NCI-H1417 (cell line): ENCODE data around the gene GALK1.

Experiments used
- DNase-seq, 3 experiments: peaks; one replicate each; lab custom pipeline; 2025; lab: John Stamatoyannopoulos, UW

Gene GALK1

DNA sequence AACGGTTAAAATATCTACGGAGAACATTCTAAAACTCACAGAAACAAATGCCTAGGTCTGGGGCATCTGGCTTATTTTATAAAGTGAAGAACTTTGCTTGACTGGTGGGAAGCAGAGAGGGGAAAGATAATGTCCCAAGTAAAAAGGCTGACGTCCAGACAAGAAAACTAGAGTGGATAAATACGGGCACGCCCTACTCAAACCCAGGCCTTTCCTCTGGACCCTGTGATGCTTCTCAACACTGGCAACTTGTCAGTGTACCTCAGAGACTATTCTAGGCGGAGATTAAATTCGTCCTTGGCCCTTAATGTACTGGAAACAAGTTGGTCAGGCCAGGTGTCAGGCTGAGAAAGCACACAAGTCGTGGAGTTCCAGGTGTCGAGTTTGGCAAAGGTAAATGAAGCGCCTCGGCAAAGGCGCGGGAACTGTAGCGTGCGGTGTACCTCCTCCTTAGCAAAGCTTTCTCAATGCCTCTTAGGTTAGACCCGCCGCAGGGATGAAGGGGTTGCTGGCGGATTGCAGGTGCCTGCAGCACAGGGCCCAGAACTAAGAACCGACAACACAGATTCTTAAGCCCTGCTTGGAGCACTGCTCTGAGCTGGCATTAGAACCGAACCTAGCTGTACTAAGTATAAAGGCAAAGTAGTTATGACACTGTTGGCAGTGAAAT, 18.9 kb upstream of the GALK1 start:
- DNase-seq: peak in 1 of 3 experiments; percentile 48

- DNase-seq: peak in 2 of 3 experiments; percentile 22 to 70
Observed at GRCh38 chr17:75783069-75783783, 18.2 kb upstream of the GALK1 start.

- no peak for DNase-seq
Observed at GRCh38 chr17:75779987-75780889, 15.2 kb upstream of the GALK1 start.

- DNase-seq: peak; percentile 98 to 100 (median 99)
Observed at GRCh38 chr17:75779250-75779986, 14.4 kb upstream of the GALK1 start.

GRCh38 chr17:75778861-75779249, 13.9 kb upstream of the GALK1 start:
- peak in 2 of 3 experiments; percentile 38 to 84 for DNase-seq

DNA sequence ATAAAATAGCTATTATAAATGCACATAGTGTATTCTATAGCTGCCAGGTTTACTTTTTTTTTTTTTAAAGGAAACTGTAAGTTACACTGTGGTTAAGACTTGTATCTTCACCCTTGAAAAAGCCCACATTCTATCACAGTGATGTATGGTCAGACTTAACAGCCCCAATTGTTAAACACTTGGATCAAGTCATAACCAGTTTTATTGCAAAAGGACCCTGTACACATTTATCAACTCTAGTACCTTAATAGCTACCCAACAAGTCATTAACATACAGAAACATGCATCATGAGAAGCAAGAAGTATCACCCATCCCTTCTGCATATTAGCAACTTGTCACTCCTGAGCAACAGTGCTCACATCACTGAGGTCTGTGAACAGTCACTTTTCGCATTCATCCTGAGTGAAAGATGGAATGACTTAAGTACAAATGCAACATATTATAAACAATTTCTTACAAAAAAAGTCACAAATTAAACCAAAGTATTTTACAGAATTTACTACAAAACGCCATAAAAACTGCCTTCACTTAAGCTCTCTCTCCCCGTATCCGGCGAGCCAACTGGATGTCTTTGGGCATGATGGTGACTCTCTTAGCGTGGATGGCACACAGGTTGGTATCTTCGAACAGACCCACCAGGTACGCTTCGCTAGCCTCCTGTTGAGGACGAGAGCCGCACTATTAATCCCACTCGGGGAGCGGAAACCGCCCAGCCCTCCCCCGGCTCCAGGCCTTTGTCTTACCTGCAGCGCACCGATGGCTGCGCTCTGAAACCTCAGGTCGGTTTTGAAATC, 13.3 kb upstream of the GALK1 start:
- peak in 1 of 3 experiments; percentile 61 for DNase-seq

GRCh38 chr17:75777296-75777922, 12.4 kb upstream of the GALK1 start:
- DNase-seq: no peak

- DNase-seq: peak in 1 of 3 experiments; percentile 28
Observed at GRCh38 chr17:75776386-75777295, 11.6 kb upstream of the GALK1 start.

- peak in 1 of 3 experiments; percentile 46 for DNase-seq
Observed at GRCh38 chr17:75774991-75775668, 10.1 kb upstream of the GALK1 start.

GRCh38 chr17:75774471-75774990, 9.5 kb upstream of the GALK1 start:
- DNase-seq: no peak

- DNase-seq: no peak
Observed at GRCh38 chr17:75773808-75774470, 8.9 kb upstream of the GALK1 start.

DNA sequence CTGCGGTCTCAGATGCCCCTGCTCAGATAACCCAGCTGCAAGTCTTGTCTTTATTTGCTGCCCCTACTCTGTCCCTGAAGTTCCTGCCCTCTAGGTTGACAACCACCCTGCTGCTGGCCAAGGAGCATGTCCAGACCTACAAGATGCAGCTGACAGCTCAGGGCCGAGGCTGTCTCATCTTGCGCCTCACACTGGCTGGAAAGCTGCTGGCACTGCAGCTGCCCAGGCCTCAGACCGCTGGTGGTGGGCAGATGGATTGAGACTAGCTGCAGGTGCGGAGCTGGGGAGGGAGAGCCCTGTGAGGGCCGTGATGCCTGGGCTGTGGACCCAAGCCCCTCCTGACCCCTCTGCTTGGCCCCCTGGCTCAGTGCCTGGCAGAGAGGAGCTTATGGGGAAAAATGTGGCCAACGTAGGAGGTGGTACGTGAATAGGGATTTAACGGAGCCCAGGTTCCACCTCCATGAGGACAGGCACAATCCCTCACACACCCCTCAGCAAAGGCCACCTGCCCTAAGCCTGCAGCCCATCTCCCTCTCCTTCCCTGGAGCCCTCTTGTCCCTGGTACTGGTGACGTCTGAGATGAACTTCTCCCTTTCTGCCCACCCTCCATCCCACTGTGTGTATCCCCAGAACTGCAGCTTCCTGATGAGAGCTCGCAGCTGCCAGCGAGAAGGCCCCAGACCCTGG, 8.3 kb upstream of the GALK1 start:
- DNase-seq: no peak

GRCh38 chr17:75771334-75772281, 6.6 kb upstream of the GALK1 start:
- no peak for DNase-seq

GRCh38 chr17:75769536-75769935, 4.5 kb upstream of the GALK1 start:
- DNase-seq: peak; percentile 26 to 73 (median 36)

GRCh38 chr17:75767881-75768280, 2.9 kb upstream of the GALK1 start:
- DNase-seq: no peak

DNA sequence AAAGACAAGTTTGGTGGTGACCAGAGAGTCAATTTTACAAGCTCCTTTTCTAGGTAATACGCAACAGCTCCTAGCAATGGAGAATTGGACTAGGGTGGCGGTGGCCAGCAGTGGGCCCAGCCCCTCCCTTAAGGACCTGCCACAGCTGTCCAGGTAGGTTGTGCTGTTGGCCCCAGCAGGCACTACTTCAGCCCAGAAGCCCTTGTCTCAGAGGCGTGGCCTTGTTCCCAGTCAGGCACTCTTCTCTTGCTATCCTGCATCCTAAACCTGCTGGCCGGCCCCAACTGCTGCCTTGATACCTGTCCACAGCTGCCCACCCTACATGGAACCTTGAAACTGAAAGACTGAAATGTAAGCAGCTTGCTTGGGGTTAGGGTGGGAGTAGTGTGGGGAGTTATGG, 989 bp upstream of the GALK1 start:
- DNase-seq: no peak
